ENCODE results near the gene SFTPD. TPM values are rescaled to one million over a fixed set of nuclear protein-coding genes. Genes with fewer than 3 reads are reported as not detected.
"Not testable (repeated sequence)": the region's sequence is repeated elsewhere in the genome, so short reads cannot be mapped to it uniquely, and the experiment has no call there.

Gene SFTPD
- not detected for total RNA-seq
- polyA plus RNA-seq = not detected

DNA sequence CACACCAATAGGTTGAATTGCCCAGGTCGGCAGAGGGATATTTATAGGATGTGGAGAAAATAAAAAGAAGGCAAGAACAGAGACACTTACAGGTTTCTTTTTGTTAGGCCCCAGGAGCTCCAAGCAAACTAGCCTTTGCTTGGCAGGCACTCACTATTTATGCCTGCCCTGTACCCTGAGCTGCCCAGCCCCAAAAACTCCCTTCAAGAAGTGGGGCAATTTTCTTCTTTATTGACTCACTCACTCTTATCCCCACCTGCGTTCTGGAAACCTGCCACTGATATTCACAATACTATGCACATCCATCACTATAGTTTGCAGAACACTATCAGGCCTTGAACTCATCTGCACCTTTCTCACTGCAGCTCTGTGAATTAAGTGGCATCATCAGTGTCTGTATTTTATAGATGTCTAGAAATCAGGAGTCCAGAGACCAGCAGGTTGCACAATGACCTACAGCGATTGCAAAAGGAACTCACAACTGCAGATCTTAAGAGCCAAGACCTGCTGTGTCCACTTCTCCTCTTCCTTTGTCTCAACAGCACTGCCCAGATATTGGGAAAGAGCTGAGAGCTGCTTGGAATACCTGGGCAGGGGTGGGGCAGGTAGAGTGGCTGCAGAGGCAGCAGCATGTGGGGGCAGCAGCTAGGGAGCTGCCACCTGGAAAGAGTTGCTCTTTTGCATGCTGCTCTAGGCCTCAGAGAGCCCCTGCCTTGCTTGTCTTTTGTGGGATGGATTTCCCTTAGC lies at the start of gene SFTPD:
SFTPD (minus strand) TSS at position 130 of the 747 bp plus-strand sequence. CDS start 2,446 bp downstream, outside the sequence.
- Mint-ChIP-seq H3K27ac (no peak within 1 kb of the TSS), H3K9me3 (peaks cover 0 to 13% (median 2%) of the 10 kb centered on the region in 7 donors), H3K36me3 (no peaks in the 10 kb centered on the region), H3K27me3 (peaks cover 19% of the 10 kb centered on the region), H3K4me3 (no peak within 1 kb of the TSS), H3K4me1 (no peaks in the 10 kb centered on the region)
- Histone ChIP-seq H3K27me3 (ENCODE audit: control insufficient read depth, insufficient read depth, low read length) (peaks cover 9% of the 10 kb centered on the region), H3K27ac (ENCODE audit: insufficient read depth, low read length, poor library complexity, severe bottlenecking) (no peak within 1 kb of the TSS), H3K36me3 (ENCODE audit: control insufficient read depth, insufficient read depth, low read length) (no peaks in the 10 kb centered on the region), H3K4me3 (ENCODE audit: low read depth, low read length) (no peak within 1 kb of the TSS), H3K9me3 (ENCODE audit: control insufficient read depth in 2 of 2, low read length in 2 of 2) (peaks cover 13 to 14% of the 10 kb centered on the region in 2 experiments), H3K4me1 (ENCODE audit: control insufficient read depth, insufficient read depth, low read length, poor library complexity, severe bottlenecking) (no peaks in the 10 kb centered on the region)
- DNase-seq (no peak), ATAC-seq (ENCODE audit: low read depth in 2 of 2) (no peak)

DNA sequence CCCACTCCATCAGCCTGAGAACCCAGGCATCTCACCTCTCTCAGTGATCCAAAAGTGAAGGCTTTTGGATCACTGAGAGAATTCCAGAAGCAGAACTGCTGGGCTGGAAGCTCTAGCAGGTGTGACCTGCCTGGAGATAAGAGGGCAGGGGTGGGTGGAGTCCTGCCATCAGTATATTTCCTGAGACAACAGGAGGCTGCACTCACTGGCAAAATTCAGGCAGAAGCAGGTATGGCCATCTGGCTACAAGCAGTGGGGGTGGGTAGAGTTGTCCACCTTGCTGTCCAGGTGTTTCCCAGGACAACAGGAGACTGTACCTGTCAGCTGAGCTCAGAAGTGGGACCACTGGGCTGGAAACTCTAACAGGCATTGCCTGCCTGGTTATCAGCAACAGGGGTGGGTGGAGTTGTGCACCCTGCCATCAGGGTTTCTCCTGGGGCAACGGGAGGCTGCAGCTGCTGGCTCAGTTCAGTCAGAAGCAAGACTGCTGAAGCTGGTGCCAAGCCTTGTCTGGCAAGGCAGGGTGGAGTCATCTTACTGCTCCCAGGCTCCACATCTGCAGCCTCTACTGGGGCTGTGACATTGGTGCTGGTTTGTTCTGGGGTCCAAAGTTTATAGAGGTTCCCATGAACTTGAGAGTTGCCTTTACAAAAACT lies 47.2 kb upstream of the SFTPD start:
- no peaks in the 10 kb centered on the region for H3K36me3 Mint-ChIP-seq
- ATAC-seq (ENCODE audit: low read depth in 2 of 2) = no peak

DNA sequence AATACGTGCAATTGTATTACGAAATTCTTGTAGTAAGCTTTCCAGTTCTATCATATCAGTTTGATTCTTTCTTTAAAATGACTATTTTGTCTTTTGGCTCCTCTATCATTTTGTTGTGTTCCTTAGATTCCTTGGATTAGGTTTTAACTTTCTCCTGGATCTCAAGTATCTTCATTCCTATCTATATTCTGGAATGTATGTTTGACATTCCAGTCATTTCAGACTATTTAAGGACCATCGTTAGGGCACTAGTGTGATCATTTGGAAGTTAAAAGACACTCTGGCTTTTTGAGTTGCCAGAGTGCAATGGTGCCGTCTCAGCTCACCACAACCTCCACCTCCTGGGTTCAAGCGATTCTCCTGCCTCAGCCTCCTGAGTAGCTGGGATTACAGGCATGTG lies 45.7 kb upstream of the SFTPD start:
- Mint-ChIP-seq H3K27ac (no peak overlapping the region), H3K4me1 (no peaks in the 10 kb centered on the region), H3K27me3 (peaks cover 38% of the 10 kb centered on the region), H3K9me3 (peaks cover 0 to 17% (median 6%) of the 10 kb centered on the region in 7 donors), H3K4me3 (no peak overlapping the region), H3K36me3 (no peaks in the 10 kb centered on the region)
- Histone ChIP-seq H3K27ac (ENCODE audit: insufficient read depth, low read length, poor library complexity, severe bottlenecking) (no peak overlapping the region), H3K9me3 (ENCODE audit: control insufficient read depth in 2 of 2, low read length in 2 of 2) (peaks cover 7 to 9% of the 10 kb centered on the region in 2 experiments), H3K4me1 (ENCODE audit: control insufficient read depth, insufficient read depth, low read length, poor library complexity, severe bottlenecking) (no peaks in the 10 kb centered on the region), H3K27me3 (ENCODE audit: control insufficient read depth, insufficient read depth, low read length) (no peaks in the 10 kb centered on the region), H3K36me3 (ENCODE audit: control insufficient read depth, insufficient read depth, low read length) (no peaks in the 10 kb centered on the region), H3K4me3 (ENCODE audit: low read depth, low read length) (no peak overlapping the region)
- DNase-seq (no peak), ATAC-seq (ENCODE audit: low read depth in 2 of 2) (no peak)

More for the DNA sequence above, 47.2 kb upstream of the SFTPD start:
- no peaks in the 10 kb centered on the region for H3K9me3 ChIP-seq (ENCODE audit: control insufficient read depth in 2 of 2, low read length in 2 of 2)
- DNase-seq = no peak
- H3K4me3 ChIP-seq (ENCODE audit: low read depth, low read length) = no peak overlapping the region
- Mint-ChIP-seq H3K27ac (no peak overlapping the region), H3K4me3 (no peak overlapping the region), H3K9me3 (peaks cover 0 to 10% (median 0%) of the 10 kb centered on the region in 7 donors), H3K27me3 (peaks cover 44% of the 10 kb centered on the region), H3K4me1 (no peaks in the 10 kb centered on the region)
- no peak overlapping the region for H3K27ac ChIP-seq (ENCODE audit: insufficient read depth, low read length, poor library complexity, severe bottlenecking)
- peaks cover 3% of the 10 kb centered on the region for H3K27me3 ChIP-seq (ENCODE audit: control insufficient read depth, insufficient read depth, low read length)
- H3K36me3 ChIP-seq (ENCODE audit: control insufficient read depth, insufficient read depth, low read length) = no peaks in the 10 kb centered on the region
- no peaks in the 10 kb centered on the region for H3K4me1 ChIP-seq (ENCODE audit: control insufficient read depth, insufficient read depth, low read length, poor library complexity, severe bottlenecking)

DNA sequence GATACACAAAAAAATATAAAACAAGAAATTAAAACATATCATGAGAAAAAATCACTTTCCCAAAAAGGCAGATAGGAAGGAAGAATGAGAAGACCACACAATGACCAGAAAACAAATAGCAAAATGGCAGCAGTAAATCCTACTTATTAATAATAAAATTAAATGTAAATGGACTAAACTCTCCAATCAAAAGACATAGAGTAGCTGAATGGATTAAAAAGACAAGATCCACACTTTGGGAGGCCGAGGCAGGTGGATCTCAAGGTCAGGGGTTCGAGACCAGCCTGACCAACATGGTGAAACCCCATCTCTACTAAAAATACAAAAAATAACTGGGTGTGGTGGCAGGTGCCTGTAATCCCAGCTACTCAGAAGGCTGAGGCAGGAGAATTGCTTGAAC lies 39.3 kb upstream of the SFTPD start:
- DNase-seq; H3K27me3 ChIP-seq (ENCODE audit: control insufficient read depth, insufficient read depth, low read length); H3K36me3 ChIP-seq (ENCODE audit: control insufficient read depth, insufficient read depth, low read length); H3K4me1 ChIP-seq (ENCODE audit: control insufficient read depth, insufficient read depth, low read length, poor library complexity, severe bottlenecking); H3K4me1 Mint-ChIP-seq; H3K27ac ChIP-seq (ENCODE audit: insufficient read depth, low read length, poor library complexity, severe bottlenecking); ATAC-seq (ENCODE audit: low read depth in 2 of 2); H3K27ac Mint-ChIP-seq; H3K4me3 ChIP-seq (ENCODE audit: low read depth, low read length); H3K4me3 Mint-ChIP-seq; H3K36me3 Mint-ChIP-seq: not testable (repeated sequence)
- H3K9me3 ChIP-seq (ENCODE audit: control insufficient read depth in 2 of 2, low read length in 2 of 2) = peaks cover 9 to 14% of the 10 kb centered on the region in 2 experiments
- Mint-ChIP-seq H3K27me3 (peaks cover 38% of the 10 kb centered on the region), H3K9me3 (peaks cover 0 to 24% (median 3%) of the 10 kb centered on the region in 7 donors)

DNA sequence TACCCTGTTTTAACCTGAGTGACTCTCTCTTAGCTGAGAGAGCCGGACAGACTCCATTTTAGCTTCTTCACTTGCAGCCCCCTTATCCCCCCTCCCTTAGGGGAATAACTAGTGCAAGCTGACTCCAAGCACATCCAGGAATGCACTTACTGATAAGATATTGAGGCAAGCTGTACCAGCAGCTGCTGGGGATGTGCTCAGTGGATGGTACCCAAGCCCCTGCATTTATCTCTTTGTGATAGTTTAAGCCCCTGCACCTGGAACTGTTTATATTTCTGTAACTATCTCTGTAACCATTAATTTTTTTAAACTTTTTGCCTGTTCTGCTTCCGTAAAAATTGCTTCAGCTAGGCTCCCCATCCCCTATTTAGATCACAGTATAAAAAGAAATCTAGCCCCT lies 37.8 kb upstream of the SFTPD start:
- not testable (repeated sequence) for H3K36me3 ChIP-seq (ENCODE audit: control insufficient read depth, insufficient read depth, low read length); H3K4me1 ChIP-seq (ENCODE audit: control insufficient read depth, insufficient read depth, low read length, poor library complexity, severe bottlenecking); DNase-seq; H3K4me1 Mint-ChIP-seq; H3K27me3 ChIP-seq (ENCODE audit: control insufficient read depth, insufficient read depth, low read length); H3K4me3 ChIP-seq (ENCODE audit: low read depth, low read length); H3K27ac Mint-ChIP-seq; H3K4me3 Mint-ChIP-seq; H3K36me3 Mint-ChIP-seq; ATAC-seq (ENCODE audit: low read depth in 2 of 2); H3K27ac ChIP-seq (ENCODE audit: insufficient read depth, low read length, poor library complexity, severe bottlenecking)
- peaks cover 9 to 14% of the 10 kb centered on the region in 2 experiments for H3K9me3 ChIP-seq (ENCODE audit: control insufficient read depth in 2 of 2, low read length in 2 of 2)
- Mint-ChIP-seq H3K27me3 (peaks cover 29% of the 10 kb centered on the region), H3K9me3 (peaks cover 0 to 24% (median 3%) of the 10 kb centered on the region in 7 donors)

DNA sequence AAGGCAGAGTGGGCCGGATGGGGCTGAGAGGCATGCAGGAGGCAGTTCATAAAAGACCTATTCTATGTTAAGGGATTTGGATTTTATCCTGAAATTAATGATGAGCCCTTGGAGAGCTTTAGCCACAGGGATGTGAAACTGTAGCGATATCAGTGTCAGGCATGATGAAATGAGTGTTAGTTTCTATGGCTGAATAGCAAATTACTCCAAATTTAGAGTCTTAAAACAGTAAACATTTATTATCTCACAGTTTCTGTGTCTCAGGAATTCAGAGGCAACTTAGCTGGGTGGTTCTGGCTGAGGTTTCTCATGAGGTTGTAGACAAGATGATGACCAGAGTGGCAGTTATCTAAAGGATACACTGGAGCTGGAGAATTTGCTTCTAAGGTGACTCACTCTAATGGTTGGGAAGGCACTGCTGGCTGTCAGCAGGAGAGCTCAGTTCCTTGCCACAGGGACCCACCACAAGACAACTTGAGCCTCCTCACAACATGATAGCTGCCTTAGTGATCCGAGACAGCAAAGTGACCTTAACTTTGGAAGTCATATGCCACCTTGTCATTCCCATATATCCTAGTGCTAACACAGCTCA lies 36.7 kb upstream of the SFTPD start:
- no peak overlapping the region for H3K4me3 Mint-ChIP-seq
- DNase-seq (no peak), ATAC-seq (ENCODE audit: low read depth in 2 of 2) (no peak)
- Histone ChIP-seq H3K36me3 (ENCODE audit: control insufficient read depth, insufficient read depth, low read length) (no peaks in the 10 kb centered on the region), H3K27ac (ENCODE audit: insufficient read depth, low read length, poor library complexity, severe bottlenecking) (no peak overlapping the region), H3K27me3 (ENCODE audit: control insufficient read depth, insufficient read depth, low read length) (peaks cover 10% of the 10 kb centered on the region), H3K4me3 (ENCODE audit: low read depth, low read length) (no peak overlapping the region), H3K9me3 (ENCODE audit: control insufficient read depth in 2 of 2, low read length in 2 of 2) (peaks cover 5 to 12% of the 10 kb centered on the region in 2 experiments), H3K4me1 (ENCODE audit: control insufficient read depth, insufficient read depth, low read length, poor library complexity, severe bottlenecking) (peaks cover 7% of the 10 kb centered on the region)
- H3K36me3 Mint-ChIP-seq = no peaks in the 10 kb centered on the region
- peaks cover 0 to 19% (median 2%) of the 10 kb centered on the region in 7 donors for H3K9me3 Mint-ChIP-seq
- H3K27me3 Mint-ChIP-seq = peaks cover 33% of the 10 kb centered on the region
- H3K4me1 Mint-ChIP-seq = peaks cover 0 to 9% (median 6%) of the 10 kb centered on the region in 4 donors
- no peak overlapping the region for H3K27ac Mint-ChIP-seq

DNA sequence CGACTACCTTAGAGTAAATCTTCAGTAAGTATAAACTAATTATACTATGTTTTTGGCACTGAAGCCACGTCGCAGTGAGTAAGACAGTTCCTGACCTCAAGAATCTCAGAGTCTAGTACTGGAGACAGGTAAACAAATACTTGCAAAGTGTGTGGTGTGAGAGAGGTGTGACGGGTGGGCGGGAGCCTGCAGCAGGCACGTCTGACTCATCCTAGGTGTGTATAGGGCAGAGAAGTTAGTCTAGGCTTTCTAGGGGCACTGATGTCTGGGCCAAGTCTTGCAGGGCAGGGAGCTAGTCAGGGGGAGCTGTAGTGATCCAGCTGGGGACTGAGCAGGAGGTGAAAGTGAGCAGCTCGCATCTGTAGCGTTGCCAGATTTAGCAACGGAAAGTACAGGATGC lies 35.9 kb upstream of the SFTPD start:
- Histone ChIP-seq H3K36me3 (ENCODE audit: control insufficient read depth, insufficient read depth, low read length) (no peaks in the 10 kb centered on the region), H3K4me3 (ENCODE audit: low read depth, low read length) (no peak overlapping the region), H3K9me3 (ENCODE audit: control insufficient read depth in 2 of 2, low read length in 2 of 2) (peaks cover 0 to 8% of the 10 kb centered on the region in 2 experiments), H3K4me1 (ENCODE audit: control insufficient read depth, insufficient read depth, low read length, poor library complexity, severe bottlenecking) (peaks cover 7% of the 10 kb centered on the region), H3K27me3 (ENCODE audit: control insufficient read depth, insufficient read depth, low read length) (peaks cover 12% of the 10 kb centered on the region), H3K27ac (ENCODE audit: insufficient read depth, low read length, poor library complexity, severe bottlenecking) (no peak overlapping the region)
- Mint-ChIP-seq H3K27ac (no peak overlapping the region), H3K27me3 (peaks cover 39% of the 10 kb centered on the region), H3K36me3 (no peaks in the 10 kb centered on the region), H3K4me3 (no peak overlapping the region), H3K9me3 (peaks cover 0 to 12% (median 2%) of the 10 kb centered on the region in 7 donors), H3K4me1 (peaks cover 0 to 9% (median 6%) of the 10 kb centered on the region in 4 donors)
- ATAC-seq (ENCODE audit: low read depth in 2 of 2) (peak in 1 of 2 donors; percentile 31), DNase-seq (peak in 1 of 3 donors; percentile 54)
